Dedifferentiated amniotic fluid mesenchymal stem cell (primary cell): Measurements from ENCODE around the gene PPP1R14C.

Experiments used
- DNase-seq: peaks from one replicate; pipeline ENCODE4 v3.0.0-alpha.2; 2016; ENCODE audit errors: extremely low spot score

The PPP1R14C gene

GRCh38 chr6:150138638-150139037 is 4.2 kb upstream of the PPP1R14C start:
- no peak for DNase-seq

DNA sequence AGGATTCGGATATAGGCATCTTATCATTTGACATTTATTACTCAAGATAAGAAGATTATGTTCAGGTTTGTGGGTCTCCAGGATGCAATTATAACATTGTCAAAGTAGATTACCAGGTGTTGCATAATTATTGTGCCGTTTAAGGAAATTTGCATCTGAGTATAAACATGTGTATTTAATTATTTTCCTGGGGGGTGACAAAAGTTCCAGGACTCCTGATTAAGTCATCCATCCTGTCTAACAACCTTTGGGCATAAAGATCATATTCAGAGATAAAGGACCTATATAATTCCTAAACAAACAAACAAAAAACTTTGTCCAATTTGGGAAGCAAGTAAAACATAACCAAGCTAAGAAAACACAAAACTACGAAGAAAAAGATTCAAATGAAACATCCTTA is 3.3 kb upstream of the PPP1R14C start:
- no peak for DNase-seq

GRCh38 chr6:150140236-150140969 is 2.4 kb upstream of the PPP1R14C start:
- DNase-seq: no peak

- peak; percentile 54 for DNase-seq
Observed at GRCh38 chr6:150142097-150142669, 661 bp upstream of the PPP1R14C start.

DNA sequence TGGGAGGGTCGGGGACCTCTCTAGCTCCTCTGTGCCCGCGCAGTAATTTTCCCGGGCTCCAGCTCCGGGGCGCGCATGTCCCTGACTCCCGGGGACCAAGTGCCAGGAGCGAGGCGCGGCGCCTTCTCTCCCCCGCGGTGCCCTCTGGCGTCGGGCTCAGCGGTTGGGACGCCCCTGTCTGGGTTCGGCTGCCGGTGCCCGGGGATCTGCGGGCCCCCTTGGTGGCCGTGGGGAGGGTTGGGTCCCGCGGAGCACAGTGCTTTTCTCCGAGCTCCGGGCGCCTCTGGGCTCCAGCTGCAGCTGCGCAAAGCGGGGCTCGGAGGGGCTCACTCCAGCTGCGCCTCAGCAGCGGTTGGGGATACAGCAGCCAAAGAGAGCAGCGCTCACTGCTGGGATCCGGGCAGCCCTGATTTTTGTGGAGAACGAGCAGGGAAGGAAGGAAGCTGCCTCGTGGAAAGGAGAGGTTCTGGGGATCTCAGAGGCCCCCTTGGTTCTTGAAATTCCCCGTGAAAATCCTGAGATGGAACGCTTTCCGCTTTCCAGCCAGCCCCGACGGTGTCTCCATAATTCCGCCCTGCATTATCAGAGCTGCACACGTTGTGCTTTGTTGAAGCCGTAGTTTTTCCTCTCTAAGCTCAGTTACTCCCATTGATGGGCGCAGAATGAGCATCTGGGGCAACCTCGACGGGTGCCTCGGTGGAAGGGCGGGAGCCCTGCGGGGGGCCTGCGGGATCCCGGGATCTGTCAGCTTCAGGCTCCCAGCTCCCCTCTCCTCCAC is 861 bp downstream of the PPP1R14C start:
- DNase-seq: no peak

- no peak for DNase-seq
Observed at GRCh38 chr6:150144294-150144868, 1.5 kb downstream of the PPP1R14C start.

DNA sequence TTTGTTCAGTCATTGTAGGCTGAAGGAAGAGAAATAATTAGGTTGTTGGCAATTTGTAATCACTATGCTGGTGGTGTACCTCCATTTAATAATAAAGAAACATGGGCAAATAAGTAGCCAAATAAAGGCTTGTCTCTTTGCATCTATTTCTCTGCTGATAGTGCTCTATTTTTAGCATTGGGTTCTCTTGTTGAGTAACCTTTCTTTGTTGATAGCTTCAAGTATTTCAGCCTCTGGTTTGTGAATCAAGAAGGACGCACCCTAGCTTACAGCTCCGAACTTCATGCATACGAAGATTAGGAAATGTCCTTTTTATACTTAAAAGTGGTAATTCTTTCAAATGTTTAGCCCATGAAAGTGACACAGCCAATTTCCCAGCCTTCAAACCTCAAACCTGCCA is 2.6 kb downstream of the PPP1R14C start:
- no peak for DNase-seq

DNA sequence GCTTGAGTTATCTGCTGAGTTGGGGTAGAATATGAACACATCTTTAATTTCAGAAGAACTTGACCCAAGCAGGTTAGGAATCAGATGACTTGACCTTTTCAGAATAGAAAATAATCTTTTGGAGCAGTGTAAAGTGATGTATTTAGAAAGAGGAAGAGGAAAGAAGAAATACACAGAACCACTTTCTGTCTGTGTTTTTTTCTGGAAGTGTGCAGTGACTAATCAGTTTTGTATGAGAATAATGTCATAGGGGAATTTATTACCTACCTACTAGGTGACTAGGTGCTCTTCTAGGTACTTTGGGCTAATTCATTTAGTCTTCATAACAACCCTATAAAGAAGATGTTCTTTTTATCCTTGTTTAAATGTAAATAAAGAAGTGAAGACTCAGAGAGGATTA is 3.0 kb downstream of the PPP1R14C start:
- no peak for DNase-seq

DNA sequence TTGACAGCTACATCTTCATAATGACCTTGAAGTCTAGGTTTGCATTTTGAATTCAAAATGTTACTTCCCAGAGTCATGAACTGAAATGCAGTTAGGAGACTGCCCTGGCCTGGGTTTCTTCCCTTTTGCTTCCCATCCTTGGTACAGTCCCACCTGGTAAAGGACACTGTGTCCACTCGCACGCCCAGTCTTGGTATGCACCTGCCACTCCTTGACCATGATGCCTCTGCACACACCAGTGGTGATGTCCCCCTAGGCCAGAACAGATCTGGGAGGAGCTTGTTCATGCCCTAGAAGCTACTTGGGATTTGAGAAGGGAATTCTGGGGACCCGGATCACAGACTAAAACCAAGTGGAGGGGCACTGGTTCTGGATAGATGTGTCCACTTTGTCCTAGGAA is 3.6 kb downstream of the PPP1R14C start:
- no peak for DNase-seq

DNA sequence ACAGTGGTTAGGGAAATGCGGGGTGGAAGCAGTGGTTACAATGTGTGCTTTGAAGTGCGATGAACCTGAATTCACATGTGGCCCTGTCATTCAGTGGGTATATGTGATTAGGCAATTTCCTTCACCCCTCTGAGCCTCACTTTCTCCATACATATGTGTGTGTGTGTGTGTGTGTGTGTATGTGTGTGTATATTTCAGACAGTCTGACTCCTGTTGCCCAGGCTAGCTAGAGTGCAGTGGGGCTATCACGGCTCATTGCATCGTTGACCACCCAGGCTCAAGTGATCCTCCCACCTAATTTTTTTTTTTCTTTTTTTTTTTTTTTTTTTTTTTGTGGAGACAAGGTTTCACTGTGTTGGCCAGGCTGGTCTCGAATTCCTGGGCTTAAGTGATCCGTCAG is 6.3 kb downstream of the PPP1R14C start:
- DNase-seq: no peak

GRCh38 chr6:150150458-150150820 is 7.6 kb downstream of the PPP1R14C start:
- no peak for DNase-seq

- DNase-seq: no peak
Observed at GRCh38 chr6:150150821-150151646, 8.2 kb downstream of the PPP1R14C start.

GRCh38 chr6:150152891-150153876 is 10.3 kb downstream of the PPP1R14C start:
- DNase-seq: peak; percentile 29

GRCh38 chr6:150153905-150154492 is 11.2 kb downstream of the PPP1R14C start:
- DNase-seq: no peak

DNA sequence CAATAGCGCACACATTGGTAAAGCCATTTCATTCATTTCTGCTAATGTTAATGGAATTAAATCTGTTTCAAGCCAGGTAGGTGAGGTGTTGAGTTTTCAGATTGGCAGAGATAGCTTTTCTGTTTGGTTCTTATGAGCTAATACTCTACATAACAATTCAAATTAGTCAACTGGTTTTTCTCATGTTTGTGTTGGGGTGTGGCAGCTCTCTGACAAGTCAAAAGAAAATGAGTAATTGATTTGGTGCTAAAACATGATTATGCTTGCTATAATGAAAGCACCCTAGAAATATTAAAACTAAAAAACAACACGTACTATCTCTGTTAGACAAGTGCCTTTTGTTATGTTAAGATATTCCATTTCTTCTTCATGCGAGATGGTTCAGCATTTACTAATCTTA is 13.6 kb downstream of the PPP1R14C start:
- DNase-seq: no peak

GRCh38 chr6:150157081-150157480 is 14.2 kb downstream of the PPP1R14C start:
- no peak for DNase-seq

- no peak for DNase-seq
Observed at GRCh38 chr6:150159757-150160156, 16.9 kb downstream of the PPP1R14C start.

DNA sequence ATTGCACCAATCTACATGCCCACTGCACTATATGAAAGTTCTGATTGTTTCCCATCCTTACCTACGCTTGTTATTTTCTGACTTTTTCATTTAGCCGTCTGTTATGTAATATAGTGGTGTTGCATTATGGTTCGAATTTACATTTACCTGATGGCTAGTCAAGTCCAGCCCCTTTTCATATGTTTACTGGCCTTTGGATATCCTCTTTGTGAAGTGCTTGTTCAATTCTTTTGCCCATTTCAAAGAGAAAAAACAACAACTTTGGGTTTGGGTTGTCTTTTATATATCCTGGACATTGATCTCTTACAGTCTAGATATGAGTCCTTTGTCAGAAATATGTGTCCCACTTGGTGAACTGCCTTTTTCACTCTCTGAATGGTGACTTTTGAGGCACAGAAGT is 21.1 kb downstream of the PPP1R14C start:
- DNase-seq: no peak

- DNase-seq: no peak
Observed at GRCh38 chr6:150165020-150165702, 22.3 kb downstream of the PPP1R14C start.

- no peak for DNase-seq
Observed at GRCh38 chr6:150167479-150167873, 24.6 kb downstream of the PPP1R14C start.
